Right atrium auricular region (tissue), 2 donors: ENCODE measurements around the gene ANKRD40. TPM values are rescaled to one million over a fixed set of nuclear protein-coding genes. Genes with fewer than 3 reads are reported as not detected.

Source experiments
- DNase-seq: peaks from one replicate; pipeline ENCODE4 v3.0.0-alpha.2; 2019; ENCODE audit warnings: low spot score
- H3K27ac ChIP-seq, 2 donors: fragments of 200-600 bp; sonication (generic); 1 replicate in 1 of 2; 2 replicates in 1 of 2; pipeline ENCODE4 v1.5.1; 2016 to 2019
- H3K27me3 ChIP-seq, 2 donors: fragments of 200-600 bp; sonication (generic); one replicate each; pipeline versions ENCODE4 v1.5.1 to v1.6.0; 2017 to 2019
- H3K36me3 ChIP-seq: fragments of 200-600 bp; sonication (generic); one replicate; pipeline ENCODE4 v1.5.1; 2016
- H3K4me1 ChIP-seq, 2 donors: fragments of 200-600 bp; sonication (generic); one replicate each; pipeline versions ENCODE4 v1.5.1 to v1.6.0; 2017 to 2019
- H3K4me3 ChIP-seq, 2 donors: fragments of 200-600 bp; sonication (generic); 1 replicate in 1 of 2; 2 replicates in 1 of 2; pipeline ENCODE4 v1.5.1; 2017 to 2019; ENCODE audit warnings: mild to moderate bottlenecking in 1 of 2, moderate library complexity in 1 of 2
- H3K9me3 ChIP-seq, 2 donors: fragments of 200-600 bp; sonication (generic); one replicate each; pipeline ENCODE4 v1.5.1; 2019
- total RNA-seq, 2 donors: library from RNA; depleted of rRNA; stranded (reverse); fragments of >200 nt; gene quantifications; one replicate each; pipeline ENCODE4 v1.1.0, GENCODE V29; 2016
- TF ChIP-seq, protein P1 (sequence below), 2 donors: fragments of 200-600 bp; sonication (generic); IDR thresholded peaks; one replicate each; pipeline ENCODE4 v1.5.1; 2019; ENCODE audit warnings: antibody characterized with exemption in 2 of 2

The ANKRD40 gene
- total RNA-seq, 2 donors from 2014 or later: 30.5 to 33.8 TPM

DNA sequence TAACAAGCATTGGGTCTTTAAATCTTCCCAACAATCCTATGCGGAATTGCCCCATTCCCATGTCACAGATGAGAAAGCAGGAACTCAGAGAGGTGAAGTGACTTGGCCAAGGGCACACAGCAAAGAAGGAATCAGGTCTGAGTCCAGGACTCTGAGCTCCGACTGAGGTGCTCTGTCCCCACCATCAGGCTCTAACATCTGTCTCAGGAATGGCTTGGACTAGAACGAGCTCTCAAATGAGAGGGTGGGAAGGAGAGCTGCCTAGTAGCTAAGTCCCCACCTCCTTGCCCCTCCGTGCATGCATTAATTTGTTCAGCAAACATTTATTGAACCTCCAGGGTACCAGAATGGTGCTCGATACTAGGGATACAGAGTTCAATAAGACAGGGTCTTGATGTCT is 46.4 kb downstream of the ANKRD40 start:
- Histone ChIP-seq H3K27me3 (no peaks in the 10 kb centered on the region), H3K4me3 (no peak overlapping the region), H3K36me3 (no peaks in the 10 kb centered on the region), H3K4me1 (peaks cover 0 to 41% of the 10 kb centered on the region in 2 donors), H3K27ac (peak overlapping the region; percentile 76 to 82), H3K9me3 (no peaks in the 10 kb centered on the region)
- TF ChIP-seq, protein P1, sequence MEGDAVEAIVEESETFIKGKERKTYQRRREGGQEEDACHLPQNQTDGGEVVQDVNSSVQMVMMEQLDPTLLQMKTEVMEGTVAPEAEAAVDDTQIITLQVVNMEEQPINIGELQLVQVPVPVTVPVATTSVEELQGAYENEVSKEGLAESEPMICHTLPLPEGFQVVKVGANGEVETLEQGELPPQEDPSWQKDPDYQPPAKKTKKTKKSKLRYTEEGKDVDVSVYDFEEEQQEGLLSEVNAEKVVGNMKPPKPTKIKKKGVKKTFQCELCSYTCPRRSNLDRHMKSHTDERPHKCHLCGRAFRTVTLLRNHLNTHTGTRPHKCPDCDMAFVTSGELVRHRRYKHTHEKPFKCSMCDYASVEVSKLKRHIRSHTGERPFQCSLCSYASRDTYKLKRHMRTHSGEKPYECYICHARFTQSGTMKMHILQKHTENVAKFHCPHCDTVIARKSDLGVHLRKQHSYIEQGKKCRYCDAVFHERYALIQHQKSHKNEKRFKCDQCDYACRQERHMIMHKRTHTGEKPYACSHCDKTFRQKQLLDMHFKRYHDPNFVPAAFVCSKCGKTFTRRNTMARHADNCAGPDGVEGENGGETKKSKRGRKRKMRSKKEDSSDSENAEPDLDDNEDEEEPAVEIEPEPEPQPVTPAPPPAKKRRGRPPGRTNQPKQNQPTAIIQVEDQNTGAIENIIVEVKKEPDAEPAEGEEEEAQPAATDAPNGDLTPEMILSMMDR (IDR thresholded peaks at IDR 0.05): no peak
- DNase-seq: no peak

DNA sequence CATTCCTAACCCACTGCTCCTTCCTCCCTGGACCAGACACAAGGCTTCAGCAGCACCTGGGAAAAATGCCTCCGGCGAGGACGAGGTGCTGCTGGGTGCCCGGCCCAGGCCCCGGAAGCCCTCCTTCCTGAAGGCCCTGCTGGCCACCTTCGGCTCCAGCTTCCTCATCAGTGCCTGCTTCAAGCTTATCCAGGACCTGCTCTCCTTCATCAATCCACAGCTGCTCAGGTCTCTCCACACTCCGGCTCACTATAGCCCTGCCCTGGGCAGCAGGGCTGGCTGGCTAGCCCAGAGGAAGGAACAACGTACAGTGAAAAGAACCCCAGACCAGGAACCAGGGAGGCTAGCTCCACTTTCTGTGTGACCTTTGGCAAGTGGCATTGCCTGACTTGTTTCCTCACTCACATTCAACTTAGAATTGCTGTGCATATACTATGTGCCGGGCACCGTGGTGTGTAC is 46.8 kb downstream of the ANKRD40 start:
- Histone ChIP-seq H3K27ac (peak overlapping the region; percentile 76 to 82), H3K27me3 (no peaks in the 10 kb centered on the region), H3K36me3 (no peaks in the 10 kb centered on the region), H3K4me3 (no peak overlapping the region), H3K9me3 (no peaks in the 10 kb centered on the region), H3K4me1 (peaks cover 0 to 41% of the 10 kb centered on the region in 2 donors)
- TF ChIP-seq, protein P1 (IDR thresholded peaks at IDR 0.05): no peak
- no peak for DNase-seq

DNA sequence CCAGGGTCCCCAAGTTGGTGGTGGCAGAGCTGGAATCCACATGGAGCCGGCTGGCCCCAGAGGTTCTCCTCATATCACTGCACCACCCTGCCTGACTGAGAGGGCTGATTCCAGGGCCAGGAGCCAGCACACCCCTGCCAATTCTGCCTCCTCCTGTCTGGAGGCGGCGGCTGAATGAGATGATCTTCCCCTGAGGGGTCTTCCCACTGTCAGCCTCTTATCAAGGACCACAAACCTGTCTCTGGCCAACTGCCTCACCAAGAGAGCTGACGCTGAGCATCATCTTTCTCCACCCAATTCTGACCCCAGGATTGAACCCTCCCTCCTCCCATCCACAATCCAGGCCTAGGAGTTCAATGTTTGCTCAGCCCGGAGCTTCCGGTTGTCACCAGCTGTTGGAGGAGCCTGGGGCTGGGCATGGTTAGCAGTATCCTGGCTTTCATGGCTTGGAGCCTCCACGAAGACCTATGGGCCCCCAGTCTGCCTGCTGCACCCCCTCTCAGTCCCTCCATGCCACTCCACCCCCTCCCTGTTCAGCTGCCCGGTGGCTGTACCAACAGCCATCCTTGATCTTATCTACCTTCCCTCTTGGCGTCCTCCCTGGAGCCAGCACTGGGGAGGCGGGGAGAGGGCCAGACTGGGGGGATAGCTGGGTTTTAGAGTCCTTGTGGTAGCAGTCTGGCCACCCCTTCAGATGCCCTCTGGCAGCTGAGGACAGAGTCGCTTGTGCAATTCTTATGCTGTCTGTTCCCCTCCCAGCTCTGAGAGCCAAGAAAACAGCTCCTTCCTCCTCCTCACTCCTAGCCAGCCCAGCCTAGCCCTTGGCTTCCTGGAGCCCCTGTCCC is 47.5 kb downstream of the ANKRD40 start:
- Histone ChIP-seq H3K4me3 (no peak overlapping the region), H3K36me3 (no peaks in the 10 kb centered on the region), H3K27ac (peak overlapping the region; percentile 76 to 82), H3K4me1 (peaks cover 0 to 41% of the 10 kb centered on the region in 2 donors), H3K9me3 (no peaks in the 10 kb centered on the region), H3K27me3 (no peaks in the 10 kb centered on the region)
- TF ChIP-seq, protein P1 (IDR thresholded peaks at IDR 0.05): no peak
- DNase-seq: peak; percentile 72

DNA sequence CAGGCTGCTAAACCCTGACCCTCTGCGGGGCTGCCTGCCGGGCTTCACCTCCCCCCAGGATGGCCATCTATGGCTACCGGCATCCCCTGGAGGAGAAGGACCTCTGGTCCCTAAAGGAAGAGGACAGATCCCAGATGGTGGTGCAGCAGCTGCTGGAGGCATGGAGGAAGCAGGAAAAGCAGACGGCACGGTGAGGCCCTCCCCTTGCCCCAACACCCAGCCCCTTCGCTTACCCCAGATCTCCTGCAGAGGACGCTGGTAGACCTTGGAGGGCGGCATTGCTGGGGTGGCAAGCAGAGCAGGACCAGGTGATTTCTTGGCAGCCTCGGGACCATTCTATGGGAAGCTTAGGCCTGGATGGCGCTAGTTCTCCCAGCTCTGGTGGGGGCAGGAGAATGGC is 48.5 kb downstream of the ANKRD40 start:
- H3K36me3 ChIP-seq: no peaks in the 10 kb centered on the region
- H3K4me1 ChIP-seq: peaks cover 0 to 41% of the 10 kb centered on the region in 2 donors
- no peak for DNase-seq
- no peak overlapping the region for H3K4me3 ChIP-seq
- no peaks in the 10 kb centered on the region for H3K9me3 ChIP-seq
- no peaks in the 10 kb centered on the region for H3K27me3 ChIP-seq
- H3K27ac ChIP-seq: peak overlapping the region in 1 of 2 donors; percentile 82
- TF ChIP-seq, protein P1 (IDR thresholded peaks at IDR 0.05): no peak

DNA sequence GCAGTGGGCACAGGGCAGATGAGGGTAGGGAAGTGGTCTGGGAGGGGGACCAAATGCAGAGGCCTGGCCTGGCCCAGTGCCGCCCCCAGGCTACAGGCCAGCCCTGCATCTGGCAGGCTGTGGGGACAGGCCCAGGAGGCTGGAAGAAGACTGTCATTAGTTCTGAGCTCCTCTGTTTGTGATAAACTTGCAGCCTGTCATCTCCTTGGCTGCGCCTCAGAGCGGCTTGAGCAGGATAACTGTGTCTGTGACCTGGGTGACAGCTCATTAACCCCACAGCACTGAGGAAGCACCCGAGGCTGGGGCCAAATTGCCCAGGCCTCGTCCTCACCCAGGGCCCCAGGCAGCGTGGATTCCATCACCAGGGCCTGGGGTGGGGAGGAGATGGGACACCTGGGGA is 49.1 kb downstream of the ANKRD40 start:
- Histone ChIP-seq H3K27ac (no peak overlapping the region), H3K9me3 (no peaks in the 10 kb centered on the region), H3K36me3 (no peaks in the 10 kb centered on the region), H3K4me1 (peaks cover 0 to 41% of the 10 kb centered on the region in 2 donors), H3K27me3 (no peaks in the 10 kb centered on the region), H3K4me3 (no peak overlapping the region)
- TF ChIP-seq, protein P1 (IDR thresholded peaks at IDR 0.05): no peak
- DNase-seq: no peak
